Measurements from ENCODE around the gene HTR3E.

DNA sequence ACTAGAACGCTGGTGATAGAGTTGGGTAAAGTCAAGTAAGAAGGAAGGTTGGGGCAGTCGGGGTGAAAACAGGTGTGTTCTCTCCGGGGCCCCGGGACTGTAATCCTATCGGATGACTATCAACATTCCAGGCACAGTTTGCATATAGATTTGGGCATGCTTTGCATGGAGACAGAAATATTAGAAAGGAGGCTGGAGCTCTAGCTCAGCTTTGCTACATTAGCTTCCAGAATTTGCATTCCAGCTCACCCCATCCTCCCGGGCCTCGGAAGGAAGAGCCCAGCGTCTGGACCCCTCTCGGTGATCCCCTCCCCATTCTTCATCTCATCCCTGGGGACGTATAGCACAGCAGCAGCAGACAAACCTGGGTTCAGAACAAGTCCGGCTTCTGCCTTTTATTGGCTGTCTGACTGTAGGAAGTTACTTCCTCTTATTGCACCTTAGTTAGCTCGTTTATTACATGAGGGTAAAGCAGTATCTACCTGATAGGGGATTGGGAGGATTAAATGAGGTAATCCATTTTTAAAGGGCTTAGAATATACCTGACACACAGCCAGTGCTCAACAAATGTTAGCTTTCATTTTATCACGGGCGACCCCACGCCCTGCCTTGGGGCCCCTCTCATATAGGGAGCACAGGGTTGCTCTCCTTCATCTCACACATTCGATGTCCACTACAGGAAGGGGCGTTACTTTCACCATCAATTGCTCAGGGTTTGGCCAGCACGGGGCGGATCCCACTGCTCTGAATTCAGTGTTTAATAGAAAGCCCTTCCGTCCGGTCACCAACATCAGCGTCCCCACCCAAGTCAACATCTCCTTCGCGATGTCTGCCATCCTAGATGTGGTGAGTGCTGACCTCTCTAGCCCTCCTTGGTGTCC is 3.2 kb downstream of the HTR3E start:
- TF ChIP-seq, protein P1, sequence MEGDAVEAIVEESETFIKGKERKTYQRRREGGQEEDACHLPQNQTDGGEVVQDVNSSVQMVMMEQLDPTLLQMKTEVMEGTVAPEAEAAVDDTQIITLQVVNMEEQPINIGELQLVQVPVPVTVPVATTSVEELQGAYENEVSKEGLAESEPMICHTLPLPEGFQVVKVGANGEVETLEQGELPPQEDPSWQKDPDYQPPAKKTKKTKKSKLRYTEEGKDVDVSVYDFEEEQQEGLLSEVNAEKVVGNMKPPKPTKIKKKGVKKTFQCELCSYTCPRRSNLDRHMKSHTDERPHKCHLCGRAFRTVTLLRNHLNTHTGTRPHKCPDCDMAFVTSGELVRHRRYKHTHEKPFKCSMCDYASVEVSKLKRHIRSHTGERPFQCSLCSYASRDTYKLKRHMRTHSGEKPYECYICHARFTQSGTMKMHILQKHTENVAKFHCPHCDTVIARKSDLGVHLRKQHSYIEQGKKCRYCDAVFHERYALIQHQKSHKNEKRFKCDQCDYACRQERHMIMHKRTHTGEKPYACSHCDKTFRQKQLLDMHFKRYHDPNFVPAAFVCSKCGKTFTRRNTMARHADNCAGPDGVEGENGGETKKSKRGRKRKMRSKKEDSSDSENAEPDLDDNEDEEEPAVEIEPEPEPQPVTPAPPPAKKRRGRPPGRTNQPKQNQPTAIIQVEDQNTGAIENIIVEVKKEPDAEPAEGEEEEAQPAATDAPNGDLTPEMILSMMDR (IDR thresholded peaks at IDR 0.05; ENCODE audit: borderline replicate concordance, extremely low read depth, low read length, poor library complexity, severe bottlenecking): no peak
- no peak for TF ChIP-seq EZH2 (IDR thresholded peaks at IDR 0.05; ENCODE audit: borderline replicate concordance, low read depth, low read length, severe bottlenecking)
